ENCODE results near the gene NOTCH2.

DNA sequence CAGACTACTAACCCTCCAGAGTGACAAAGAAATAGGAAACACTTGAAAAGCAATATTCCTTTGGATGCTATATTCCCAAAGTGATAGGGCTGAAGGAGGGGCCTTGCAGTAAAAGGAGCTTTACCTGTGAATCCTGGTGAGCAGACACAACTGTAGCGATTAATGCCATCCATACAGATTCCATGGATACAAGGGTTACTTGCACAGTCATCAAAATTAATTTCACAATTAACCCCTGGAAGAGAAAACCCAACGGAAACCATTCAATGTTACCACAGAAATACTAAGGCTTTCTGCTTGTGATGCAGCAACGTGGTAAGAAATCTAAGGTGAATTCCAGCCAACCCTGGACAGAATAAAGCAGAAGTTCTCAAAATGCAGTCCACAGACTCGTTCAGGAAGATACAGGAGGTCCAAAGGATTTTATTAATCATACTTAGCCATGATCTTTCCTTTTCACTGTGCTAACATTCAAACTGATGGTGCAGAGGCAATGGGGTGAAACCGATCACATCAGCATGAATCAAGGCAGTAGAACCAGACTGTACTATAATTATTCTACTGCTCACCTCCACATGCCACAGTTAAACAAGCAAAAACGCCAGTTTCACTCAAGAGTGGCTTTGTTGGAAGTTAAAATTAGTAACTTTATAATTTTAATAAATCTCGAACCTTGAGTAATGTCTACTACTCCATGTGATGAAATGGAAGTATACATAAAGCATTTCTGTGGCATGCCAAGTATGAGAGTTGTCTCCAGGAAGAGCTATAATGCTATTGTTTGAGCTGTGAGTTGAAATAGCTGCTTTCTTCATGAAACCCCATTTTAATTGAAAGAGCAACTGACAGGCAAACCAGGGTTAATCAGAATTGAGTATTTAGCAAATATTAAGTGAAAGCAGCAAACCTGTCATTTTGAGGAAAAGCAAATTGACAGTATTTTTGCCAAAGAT is 109.9 kb downstream of the NOTCH2 start:
- TF ChIP-seq, protein P1, sequence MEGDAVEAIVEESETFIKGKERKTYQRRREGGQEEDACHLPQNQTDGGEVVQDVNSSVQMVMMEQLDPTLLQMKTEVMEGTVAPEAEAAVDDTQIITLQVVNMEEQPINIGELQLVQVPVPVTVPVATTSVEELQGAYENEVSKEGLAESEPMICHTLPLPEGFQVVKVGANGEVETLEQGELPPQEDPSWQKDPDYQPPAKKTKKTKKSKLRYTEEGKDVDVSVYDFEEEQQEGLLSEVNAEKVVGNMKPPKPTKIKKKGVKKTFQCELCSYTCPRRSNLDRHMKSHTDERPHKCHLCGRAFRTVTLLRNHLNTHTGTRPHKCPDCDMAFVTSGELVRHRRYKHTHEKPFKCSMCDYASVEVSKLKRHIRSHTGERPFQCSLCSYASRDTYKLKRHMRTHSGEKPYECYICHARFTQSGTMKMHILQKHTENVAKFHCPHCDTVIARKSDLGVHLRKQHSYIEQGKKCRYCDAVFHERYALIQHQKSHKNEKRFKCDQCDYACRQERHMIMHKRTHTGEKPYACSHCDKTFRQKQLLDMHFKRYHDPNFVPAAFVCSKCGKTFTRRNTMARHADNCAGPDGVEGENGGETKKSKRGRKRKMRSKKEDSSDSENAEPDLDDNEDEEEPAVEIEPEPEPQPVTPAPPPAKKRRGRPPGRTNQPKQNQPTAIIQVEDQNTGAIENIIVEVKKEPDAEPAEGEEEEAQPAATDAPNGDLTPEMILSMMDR (IDR thresholded peaks at IDR 0.05) = no peak
- TF ChIP-seq POLR2AphosphoS5 (IDR thresholded peaks at IDR 0.05) = no peak
- no peak for TF ChIP-seq POLR2A (IDR thresholded peaks at IDR 0.05)
